SH-SY5Y (cell line): ENCODE results near the gene USP32.

Source experiments
- GATA2 ChIP-seq: IDR thresholded peaks from 2 replicates; pipeline ENCODE4 v1.6.1; 2011; ENCODE audit warnings: mild to moderate bottlenecking, low read depth, low read length
- GATA3 ChIP-seq: IDR thresholded peaks from 2 replicates; pipeline ENCODE4 v1.6.1; 2011; ENCODE audit warnings: low read depth, mild to moderate bottlenecking, low read length, moderate library complexity

DNA sequence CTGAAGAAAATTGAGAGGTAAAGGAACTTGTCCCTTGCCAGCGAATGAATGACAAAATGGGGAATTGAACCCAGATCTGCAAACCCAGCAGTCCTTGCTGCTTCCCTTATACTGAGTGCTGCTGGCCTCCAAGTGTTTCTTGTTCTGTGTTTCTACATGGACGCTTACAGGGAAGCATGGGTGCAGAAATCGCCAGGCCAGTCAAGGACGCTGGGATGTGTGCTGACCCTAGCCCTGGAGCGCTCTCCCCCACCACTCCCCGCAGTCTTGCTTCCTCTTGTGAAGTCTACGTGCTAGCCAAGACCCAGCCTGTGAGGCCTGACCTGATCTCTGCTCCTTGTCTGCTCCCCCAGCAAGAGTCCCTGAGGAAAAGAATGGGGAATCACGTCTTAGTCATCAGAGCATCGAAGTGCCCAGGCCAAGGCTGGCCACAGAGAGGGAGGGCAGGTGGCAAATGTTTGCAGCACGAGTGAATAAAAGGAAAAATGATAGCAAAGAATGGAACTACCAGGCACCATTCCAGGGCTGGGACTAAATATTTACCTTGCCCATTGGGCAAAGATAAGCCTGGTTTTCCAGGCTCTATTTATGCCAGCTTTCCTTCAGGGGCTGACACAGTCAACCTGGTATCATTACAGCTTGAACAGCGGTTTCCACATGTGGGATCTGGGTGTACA, 224.7 kb downstream of the USP32 start:
- no peak for TF ChIP-seq GATA3
- no peak for TF ChIP-seq GATA2
